PC-9 (cell line): ENCODE results near the gene PCNX1. TPM values are rescaled to one million over a fixed set of nuclear protein-coding genes. Genes with fewer than 3 reads are reported as not detected.

Experiments
- BruUV-seq: library from RNA; stranded (reverse); fragments of 400-500 nt; replicated peaks from 2 replicates; lab custom pipeline; 2021; lab: Mats Ljungman, UMichigan
- CTCF ChIA-PET: fragments of 300-600 bp; sonication (Branson Sonifier 250); formaldehyde crosslinking; loops from one replicate; lab custom pipeline; 2022; ENCODE audit warnings: antibody characterized with exemption; lab: Charles Lee
- POLR2A ChIA-PET: fragments of 300-600 bp; sonication (Branson Sonifier 250); formaldehyde crosslinking; loops from one replicate; lab custom pipeline; 2022; ENCODE audit warnings: antibody characterized with exemption; ENCODE audit not compliant: unreplicated experiment; lab: Charles Lee
- DNase-seq, 2 experiments: peaks; one replicate each; pipeline versions ENCODE4 v3.0.0 to v3.0.0-alpha.2; 2015 to 2022; ENCODE audit warnings: mixed read lengths in 1 of 2
- H2AFZ ChIP-seq: fragments of 200-600 bp; sonication (generic); 2 replicates; pipeline ENCODE4 v1.8.1; 2017; ENCODE audit warnings: antibody characterized with exemption
- H3F3A ChIP-seq: fragments of 200-600 bp; sonication (generic); 2 replicates; pipeline ENCODE4 v1.8.1; 2017; ENCODE audit warnings: antibody characterized with exemption, mild to moderate bottlenecking, low read depth; ENCODE audit not compliant: insufficient read depth
- H3K27ac ChIP-seq: fragments of 200-600 bp; sonication (generic); 2 replicates; pipeline ENCODE4 v1.6.1; 2016; ENCODE audit warnings: mixed run types
- H3K27me3 ChIP-seq: fragments of 200-600 bp; sonication (generic); 2 replicates; pipeline ENCODE4 v1.6.1; 2016; ENCODE audit warnings: low read depth, mixed run types; ENCODE audit not compliant: insufficient read depth
- H3K36me3 ChIP-seq: fragments of 200-600 bp; sonication (generic); 2 replicates; pipeline ENCODE4 v1.6.1; 2016; ENCODE audit warnings: low read depth, mixed run types
- H3K4me1 ChIP-seq: fragments of 200-600 bp; sonication (generic); replicated peaks from 2 replicates; pipeline ENCODE4 v1.6.1; 2016; ENCODE audit warnings: mixed run types; ENCODE audit not compliant: insufficient read depth
- H3K4me2 ChIP-seq: fragments of 200-600 bp; sonication (generic); 2 replicates; pipeline ENCODE4 v1.6.1; 2017; ENCODE audit warnings: mixed run types
- H3K4me3 ChIP-seq: fragments of 200-600 bp; sonication (generic); 2 replicates; pipeline ENCODE4 v1.6.1; 2016; ENCODE audit warnings: mixed run types
- H3K79me2 ChIP-seq: fragments of 200-600 bp; sonication (generic); 2 replicates; pipeline ENCODE4 v1.6.1; 2017; ENCODE audit warnings: low read depth, mixed run types
- H3K9me2 ChIP-seq: fragments of 200-600 bp; sonication (generic); 2 replicates; pipeline ENCODE4 v1.8.1; 2017; ENCODE audit warnings: mild to moderate bottlenecking; ENCODE audit not compliant: insufficient read depth
- H3K9me3 ChIP-seq: fragments of 200-600 bp; sonication (generic); 2 replicates; pipeline ENCODE4 v1.8.1; 2016; ENCODE audit warnings: low read depth; ENCODE audit not compliant: insufficient read depth
- H4K20me1 ChIP-seq: fragments of 200-600 bp; sonication (generic); 2 replicates; pipeline ENCODE4 v1.8.1; 2017; ENCODE audit not compliant: insufficient read depth
- EZH2 ChIP-seq: fragments of 200-600 bp; sonication (generic); IDR thresholded peaks from 2 replicates; pipeline ENCODE4 v1.8.0; 2017; ENCODE audit warnings: antibody characterized with exemption, low read depth
- intact Hi-C: fragments of 100-400 bp; cut with micrococcal nuclease; formaldehyde crosslinking; loops from one replicate; pipeline ENCODE4 v1.10.0; 2022; ENCODE audit not compliant: unreplicated experiment
- total RNA-seq: library from RNA; stranded (reverse); gene quantifications from 2 replicates; pipeline ENCODE4 v1.2.3, GENCODE V29; 2021
- TF ChIP-seq, protein P1 (sequence below): fragments of 200-600 bp; sonication (generic); conservative IDR thresholded peaks from 2 replicates; pipeline ENCODE4 v1.6.1; 2017; ENCODE audit warnings: mixed run types, antibody characterized with exemption, mild to moderate bottlenecking, moderate library complexity

PCNX1 gene
- total RNA-seq, 1 experiment from 2014 or later, result 37.6 TPM

DNA sequence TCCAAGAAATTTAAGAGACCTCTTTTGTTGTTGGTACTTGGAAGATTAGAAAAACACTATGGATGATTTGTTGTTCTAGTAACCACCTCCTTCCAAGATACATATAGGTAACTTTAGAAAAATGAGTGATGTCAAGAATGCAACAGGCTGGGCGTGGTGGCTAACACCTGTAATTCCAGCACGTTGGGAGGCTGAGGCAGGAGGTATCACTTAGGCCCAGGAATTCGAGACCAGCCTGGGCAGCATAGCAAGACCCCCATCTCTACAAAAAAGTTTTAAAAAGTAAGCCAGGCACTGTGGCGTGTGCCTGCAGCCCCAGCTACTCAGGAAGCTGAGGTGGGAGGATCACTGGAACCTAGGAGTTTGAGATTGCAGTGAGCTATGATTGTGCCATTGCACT, 97.8 kb downstream of the PCNX1 start:
- ChIA-PET POLR2A (no interaction called here), CTCF (no interaction called here)
- Histone ChIP-seq H3F3A (peaks cover 5% of the 10 kb centered on the region; the same call in 1 of the 2 replicates), H3K4me2 (no peak overlapping the region), H3K9me2 (no peaks in the 10 kb centered on the region), H3K27me3 (no peaks in the 10 kb centered on the region), H3K79me2 (no peaks in the 10 kb centered on the region), H3K4me3 (no peak overlapping the region), H3K9me3 (no peaks in the 10 kb centered on the region), H3K36me3 (no peaks in the 10 kb centered on the region), H4K20me1 (no peaks in the 10 kb centered on the region), H3K27ac (no peak overlapping the region), H2AFZ (no peak overlapping the region), H3K4me1 (no peaks in the 10 kb centered on the region)
- DNase-seq, result no peak
- TF ChIP-seq, protein P1, sequence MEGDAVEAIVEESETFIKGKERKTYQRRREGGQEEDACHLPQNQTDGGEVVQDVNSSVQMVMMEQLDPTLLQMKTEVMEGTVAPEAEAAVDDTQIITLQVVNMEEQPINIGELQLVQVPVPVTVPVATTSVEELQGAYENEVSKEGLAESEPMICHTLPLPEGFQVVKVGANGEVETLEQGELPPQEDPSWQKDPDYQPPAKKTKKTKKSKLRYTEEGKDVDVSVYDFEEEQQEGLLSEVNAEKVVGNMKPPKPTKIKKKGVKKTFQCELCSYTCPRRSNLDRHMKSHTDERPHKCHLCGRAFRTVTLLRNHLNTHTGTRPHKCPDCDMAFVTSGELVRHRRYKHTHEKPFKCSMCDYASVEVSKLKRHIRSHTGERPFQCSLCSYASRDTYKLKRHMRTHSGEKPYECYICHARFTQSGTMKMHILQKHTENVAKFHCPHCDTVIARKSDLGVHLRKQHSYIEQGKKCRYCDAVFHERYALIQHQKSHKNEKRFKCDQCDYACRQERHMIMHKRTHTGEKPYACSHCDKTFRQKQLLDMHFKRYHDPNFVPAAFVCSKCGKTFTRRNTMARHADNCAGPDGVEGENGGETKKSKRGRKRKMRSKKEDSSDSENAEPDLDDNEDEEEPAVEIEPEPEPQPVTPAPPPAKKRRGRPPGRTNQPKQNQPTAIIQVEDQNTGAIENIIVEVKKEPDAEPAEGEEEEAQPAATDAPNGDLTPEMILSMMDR, result no peak
- TF ChIP-seq EZH2, result no peak
- intact Hi-C loops, result no loop called here
- no TSS peak for BruUV-seq

GRCh38 chr14:71006200-71006563, 98.9 kb downstream of the PCNX1 start:
- no peak overlapping the region for H3K4me3 ChIP-seq
- no peak overlapping the region for H2AFZ ChIP-seq
- no peaks in the 10 kb centered on the region for H3K9me3 ChIP-seq
- TF ChIP-seq EZH2, result no peak
- TF ChIP-seq, protein P1, result no peak
- no peak overlapping the region for H3K27ac ChIP-seq
- H3F3A ChIP-seq, result peaks cover 5% of the 10 kb centered on the region; the same call in 1 of the 2 replicates
- H3K27me3 ChIP-seq, result no peaks in the 10 kb centered on the region
- no peaks in the 10 kb centered on the region for H3K79me2 ChIP-seq
- BruUV-seq, result no TSS peak
- H3K4me1 ChIP-seq, result no peaks in the 10 kb centered on the region
- no peak overlapping the region for H3K4me2 ChIP-seq
- intact Hi-C loops, result no loop called here
- ChIA-PET POLR2A (no interaction called here), CTCF (no interaction called here)
- no peaks in the 10 kb centered on the region for H3K9me2 ChIP-seq
- no peaks in the 10 kb centered on the region for H4K20me1 ChIP-seq
- H3K36me3 ChIP-seq, result no peaks in the 10 kb centered on the region
- no peak for DNase-seq

DNA sequence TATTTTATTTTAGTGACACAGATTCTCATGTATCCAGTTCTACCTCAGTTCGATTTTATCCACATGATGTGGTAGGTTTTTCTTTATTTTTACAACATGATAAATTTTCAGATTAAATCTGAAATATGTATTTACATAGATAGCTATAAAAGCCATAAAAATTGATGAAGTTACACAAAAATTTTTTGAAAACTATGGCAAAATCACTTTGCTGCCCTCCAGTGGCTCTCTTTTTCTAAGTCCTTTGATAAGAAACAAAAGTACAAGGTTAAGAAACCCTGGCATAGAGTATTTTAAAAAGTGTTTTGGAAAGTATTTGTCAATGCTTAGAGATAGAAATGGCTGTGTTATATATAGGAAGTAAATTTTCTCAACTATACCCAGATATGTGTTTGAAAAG, 104.2 kb downstream of the PCNX1 start:
- BruUV-seq, result no TSS peak
- ChIA-PET POLR2A (no interaction called here), CTCF (interaction anchor here (0.8 kb wide), 1 partner anchor 11 kb away, joined by 3 read pairs; no protein-coding TSS in a partner anchor)
- H3K9me2 ChIP-seq, result no peaks in the 10 kb centered on the region
- intact Hi-C loops, result no loop called here
- DNase-seq, result no peak
- H3K27ac ChIP-seq, result no peak overlapping the region
- no peaks in the 10 kb centered on the region for H3K9me3 ChIP-seq
- H3K36me3 ChIP-seq, result 0 out of 2 replicates have a peak, but pooled peaks cover 10% of the 10 kb centered on the region
- no peak overlapping the region for H3K4me3 ChIP-seq
- no peaks in the 10 kb centered on the region for H3K4me1 ChIP-seq
- H3K79me2 ChIP-seq, result no peaks in the 10 kb centered on the region
- TF ChIP-seq, protein P1, result peak; percentile 56
- no peak for TF ChIP-seq EZH2
- peaks cover 4% of the 10 kb centered on the region; the same call in 1 of the 2 replicates for H3F3A ChIP-seq
- H2AFZ ChIP-seq, result no peak overlapping the region
- H3K27me3 ChIP-seq, result no peaks in the 10 kb centered on the region
- no peak overlapping the region for H3K4me2 ChIP-seq
- no peaks in the 10 kb centered on the region for H4K20me1 ChIP-seq
